Epidermal melanocyte (primary cell): ENCODE data around the gene PLP1.

Experiments used
- DNase-seq: peaks from one replicate; pipeline ENCODE4 v3.0.0; 2011; ENCODE audit warnings: low spot score; ENCODE audit not compliant: insufficient read length

Gene PLP1

DNA sequence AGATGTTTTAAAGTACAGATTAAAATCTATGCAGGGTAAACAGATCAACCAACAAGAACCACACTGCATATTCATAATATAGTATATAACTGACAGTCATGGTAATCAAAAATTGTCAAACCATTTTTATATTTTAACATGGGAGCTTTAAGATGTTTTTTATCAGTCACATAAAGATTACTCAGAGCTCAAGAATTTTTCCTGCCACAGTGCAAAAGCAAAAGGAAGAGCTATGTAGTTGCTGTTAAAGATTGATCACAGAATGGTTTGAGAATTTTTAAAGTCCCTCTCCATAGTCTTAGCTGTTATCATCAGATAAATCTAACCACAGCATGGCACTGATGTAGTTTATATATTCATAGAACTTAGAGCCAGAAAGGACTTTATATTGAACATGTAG lies 47.0 kb downstream of the PLP1 start:
- DNase-seq, result no peak

DNA sequence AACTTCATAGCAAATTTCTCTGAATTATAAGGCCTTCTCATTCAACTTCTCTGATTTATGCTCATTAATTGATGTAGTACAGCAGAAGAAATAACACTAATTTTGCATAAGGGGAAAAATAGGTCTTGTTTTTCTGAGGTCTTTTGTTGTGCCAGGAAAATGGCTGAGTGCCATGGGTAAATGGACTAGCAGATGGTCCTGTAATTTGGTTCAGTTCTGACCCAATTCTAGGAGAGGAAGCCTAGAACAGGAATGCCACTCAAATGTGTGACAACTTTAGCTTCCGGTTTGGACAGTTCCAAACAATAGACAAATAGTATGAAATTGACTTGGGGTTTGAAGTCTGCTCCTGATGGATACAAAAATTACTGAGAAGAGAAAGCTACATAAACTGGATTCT lies 49.2 kb downstream of the PLP1 start:
- no peak for DNase-seq

DNA sequence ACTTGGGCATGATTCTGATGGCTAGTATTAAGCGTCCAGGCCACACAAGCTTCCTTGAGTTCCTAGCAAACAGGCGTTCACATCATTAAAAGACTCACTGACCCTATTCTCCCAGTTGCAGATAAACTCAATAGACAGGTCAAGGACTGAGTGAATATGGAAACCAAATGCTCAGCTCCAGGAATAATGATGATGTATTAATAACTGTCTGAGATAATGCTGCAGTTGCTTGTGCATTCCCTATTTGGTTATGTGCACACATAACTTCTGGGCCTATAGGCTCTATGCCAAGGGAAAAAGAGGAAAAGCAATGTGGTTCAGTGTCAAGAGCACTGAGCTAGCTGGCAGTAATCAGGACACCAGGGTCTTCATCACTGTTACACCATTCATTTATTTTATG lies 51.9 kb downstream of the PLP1 start:
- DNase-seq, result no peak

DNA sequence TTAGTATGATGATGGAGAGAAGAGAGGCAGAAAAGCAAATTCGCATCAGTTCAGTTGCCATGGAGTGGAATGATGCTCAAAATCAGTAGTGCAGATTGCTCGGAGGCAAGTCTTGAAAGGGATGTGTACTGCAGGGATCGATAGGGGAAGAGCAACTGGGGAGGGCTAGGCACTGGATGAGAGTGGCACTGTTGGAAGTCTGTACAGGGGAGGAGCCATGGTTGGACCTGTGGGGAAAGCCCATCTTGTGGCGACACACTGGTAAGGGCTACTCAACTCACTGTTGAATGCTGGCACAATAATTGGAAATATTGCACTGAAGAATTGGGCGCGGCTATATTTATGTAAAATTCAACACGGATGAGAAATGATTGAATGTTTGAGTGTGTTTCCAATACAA lies 54.2 kb downstream of the PLP1 start:
- no peak for DNase-seq

DNA sequence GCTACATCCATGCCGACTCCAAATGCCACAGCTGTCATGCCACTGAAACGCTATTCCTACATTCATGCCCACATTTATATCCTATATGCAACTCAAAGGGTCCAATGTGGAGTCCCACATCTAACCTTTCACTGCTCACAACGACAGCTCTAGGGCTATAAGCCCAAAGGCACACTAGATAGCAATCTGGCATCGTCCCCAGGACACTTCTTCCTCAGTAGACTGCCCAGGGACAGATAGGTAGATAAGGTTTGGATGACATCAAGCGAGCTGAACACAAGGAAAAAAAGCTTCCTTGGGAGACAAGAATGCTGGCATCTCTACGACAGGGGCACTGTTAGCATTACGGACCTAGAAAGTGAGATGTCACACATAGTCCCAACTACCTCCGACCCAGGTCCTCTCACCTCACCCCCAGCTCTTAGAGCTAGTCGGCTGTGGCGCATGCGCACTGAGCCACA lies 54.7 kb downstream of the PLP1 start:
- no peak for DNase-seq

DNA sequence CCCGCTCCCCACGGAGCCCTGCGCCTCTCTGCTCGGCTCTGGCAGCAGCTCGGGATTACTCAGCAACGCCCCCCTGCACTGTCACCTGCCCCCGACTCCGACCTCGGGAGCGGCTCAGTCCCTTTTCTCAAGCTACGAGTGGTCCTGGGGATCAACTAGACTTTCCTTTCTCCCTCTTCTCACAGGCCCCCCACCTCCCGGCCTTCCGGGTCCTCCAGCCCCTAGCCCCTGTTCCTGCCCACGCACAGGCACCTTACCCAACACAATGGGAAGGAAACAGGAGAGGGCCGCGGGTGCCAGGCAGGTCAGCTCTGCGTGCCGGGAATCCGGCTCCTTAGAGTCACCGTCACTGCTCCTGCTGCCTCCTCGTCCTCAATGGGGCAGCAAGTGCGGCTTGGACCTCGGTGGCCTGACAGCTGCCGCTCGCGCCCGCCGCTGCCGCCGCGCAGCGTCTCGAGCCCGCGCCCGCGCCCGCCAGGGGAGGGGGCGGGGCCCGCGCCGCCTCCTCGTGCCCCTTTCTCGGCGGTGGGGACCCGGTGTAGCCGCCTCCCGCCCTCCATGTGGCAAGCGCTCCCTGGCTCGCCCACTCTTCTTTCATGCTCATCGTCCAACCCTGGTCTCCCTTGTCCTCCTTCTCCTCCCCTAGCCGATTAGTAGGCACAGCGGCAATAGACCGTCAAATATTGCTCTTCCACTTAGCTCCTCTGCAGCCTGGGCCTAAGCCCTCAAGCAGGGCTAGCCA lies 55.3 kb downstream of the PLP1 start, which contains the start of gene RAB9B:
RAB9B (minus strand) TSS at position 455 of the 742 bp plus-strand sequence. CDS start 6,473 bp downstream, outside the sequence.
- no peak for DNase-seq

DNA sequence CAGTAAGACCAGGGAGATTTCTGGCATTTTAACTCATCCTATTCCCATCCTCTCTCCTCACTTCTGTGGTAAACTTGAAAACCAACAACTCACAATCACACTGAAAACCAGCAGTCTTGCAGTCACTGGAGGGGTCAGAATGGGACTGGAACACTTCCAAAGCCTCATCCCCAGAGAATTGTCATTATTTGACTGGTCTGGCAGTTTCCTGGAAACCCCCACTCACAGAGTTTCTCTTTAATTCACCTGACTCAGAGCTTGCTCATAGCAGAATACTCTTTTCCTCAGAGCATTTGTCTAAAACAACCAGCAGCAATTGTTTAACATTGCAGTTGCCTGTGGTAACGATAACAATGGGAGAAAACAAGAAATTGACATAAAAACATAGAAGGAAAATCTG lies 62.8 kb downstream of the PLP1 start:
- no peak for DNase-seq
